Uterus (tissue), 4 donors: ENCODE data around the gene PLA2G10. TPM values are rescaled to one million over a fixed set of nuclear protein-coding genes. Genes with fewer than 3 reads are reported as not detected.
"Not testable (repeated sequence)": the region's sequence is repeated elsewhere in the genome, so short reads cannot be mapped to it uniquely, and the experiment has no call there.

Experiments used
- DNase-seq, 2 donors: peaks; one replicate each; pipeline ENCODE4 v3.0.0-alpha.2; 2019 to 2020
- H3K27ac ChIP-seq, 2 donors: fragments of 200-600 bp; sonication (generic); 1 replicate in 1 of 2; 2 replicates in 1 of 2; pipeline ENCODE4 v1.5.1; 2016 to 2018
- H3K27me3 ChIP-seq, 2 donors: fragments of 200-600 bp; sonication (generic); one replicate each; pipeline ENCODE4 v1.5.1; 2018 to 2019; ENCODE audit warnings: control low read depth in 1 of 2
- H3K36me3 ChIP-seq, 2 donors: fragments of 200-600 bp; sonication (generic); one replicate each; pipeline ENCODE4 v1.5.1; 2019; ENCODE audit warnings: control low read depth in 1 of 2
- H3K4me1 ChIP-seq, 2 donors: fragments of 200-600 bp; sonication (generic); one replicate each; pipeline ENCODE4 v1.5.1; 2018 to 2019; ENCODE audit warnings: control low read depth in 1 of 2
- H3K4me3 ChIP-seq, 2 donors: fragments of 200-600 bp; sonication (generic); 1 replicate in 1 of 2; 2 replicates in 1 of 2; pipeline ENCODE4 v1.5.1; 2018 to 2019; ENCODE audit warnings: mild to moderate bottlenecking in 1 of 2
- H3K9me3 ChIP-seq, 2 donors: fragments of 200-600 bp; sonication (generic); one replicate each; pipeline ENCODE4 v1.5.1; 2019; ENCODE audit warnings: control low read depth in 1 of 2
- CTCF ChIP-seq, 4 experiments: fragments of 200-600 bp in 2 of 4; fragments of 450-650 bp in 2 of 4; sonication (generic) in 2 of 4; IDR thresholded peaks; one replicate each; pipeline ENCODE4 v1.5.1; 2016 to 2019; ENCODE audit warnings: antibody characterized with exemption in 4 of 4, mild to moderate bottlenecking in 2 of 4, moderate library complexity in 1 of 4
- POLR2A ChIP-seq, 2 donors: fragments of 450-650 bp; IDR thresholded peaks; one replicate each; pipeline ENCODE4 v1.6.1; 2016; ENCODE audit warnings: antibody characterized with exemption in 2 of 2, mild to moderate bottlenecking in 1 of 2, moderate library complexity in 1 of 2
- intact Hi-C: fragments of 100-400 bp; cut with DNase I; formaldehyde crosslinking; loops from one replicate; pipeline ENCODE4 v1.15.1; 2023; ENCODE audit warnings: low total_unique reads
- total RNA-seq, 4 donors: library from RNA; depleted of rRNA in 3 of 4; stranded (reverse); fragments of >200 nt in 3 of 4; gene quantifications; one replicate each; pipeline versions ENCODE4 v1.1.0 to v1.2.4, GENCODE V29; 2014 to 2023
- donor health status: DM: yes; HTN: yes; CAD: no.

The PLA2G10 gene
- total RNA-seq, 4 donors from 2014 or later: not detected

DNA sequence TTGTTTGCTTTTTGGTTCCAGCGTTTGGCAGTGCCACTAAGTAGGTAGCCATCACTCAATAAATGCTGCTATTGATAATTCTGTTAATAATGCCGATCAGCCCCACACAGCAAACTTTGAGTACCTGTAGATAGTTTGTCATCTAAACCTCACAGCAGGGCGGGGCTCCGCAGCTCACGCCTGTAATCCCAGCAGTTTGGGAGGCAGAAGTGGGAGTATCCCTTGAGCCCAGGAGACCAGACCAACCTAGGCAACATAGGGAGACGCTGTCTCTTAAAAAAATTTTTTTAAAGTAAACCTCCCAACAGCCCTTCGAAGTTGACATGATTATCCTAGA, 59.8 kb downstream of the PLA2G10 start:
- Histone ChIP-seq H3K4me3 (peak overlapping the region in 1 of 2 donors; percentile 94), H3K4me1 (peaks cover 5 to 9% of the 10 kb centered on the region in 2 donors), H3K27ac (no peak overlapping the region), H3K9me3 (no peaks in the 10 kb centered on the region), H3K36me3 (no peaks in the 10 kb centered on the region), H3K27me3 (no peaks in the 10 kb centered on the region)
- DNase-seq: no peak
- TF ChIP-seq POLR2A (IDR thresholded peaks at IDR 0.05) (no peak), CTCF (IDR thresholded peaks at IDR 0.05) (no peak)
- intact Hi-C loops: no loop called here

GRCh38 chr16:14632693-14633569, 61.2 kb downstream of the PLA2G10 start, which contains the start of gene BFAR:
Gene BFAR, plus strand, starts transcription at chr16:14632951. Its CDS starts 11,396 bp downstream, at chr16:14644347.
- Histone ChIP-seq H3K27me3 (no peaks in the 10 kb centered on the region), H3K4me1 (peaks cover 5 to 15% of the 10 kb centered on the region in 2 donors), H3K4me3 (peak within 1 kb of the TSS; percentile 90 to 94), H3K27ac (peak within 1 kb of the TSS; percentile 89 to 91), H3K36me3 (no peaks in the 10 kb centered on the region), H3K9me3 (no peaks in the 10 kb centered on the region)
- peak; percentile 99 for DNase-seq
- TF ChIP-seq POLR2A (IDR thresholded peaks at IDR 0.05): peak; percentile 94 to 96
- no peak for TF ChIP-seq CTCF (IDR thresholded peaks at IDR 0.05)
- intact Hi-C loops: no loop called here

GRCh38 chr16:14630620-14631330, 63.3 kb downstream of the PLA2G10 start:
- intact Hi-C loops, H3K27me3 ChIP-seq, H3K36me3 ChIP-seq, H3K9me3 ChIP-seq: not testable (repeated sequence)
- Histone ChIP-seq H3K4me1 (peaks cover 5 to 15% of the 10 kb centered on the region in 2 donors), H3K4me3 (peak overlapping the region; percentile 88 to 96), H3K27ac (peak overlapping the region; percentile 89 to 94)
- peak in 1 of 2 donors; percentile 37 for DNase-seq

- peaks cover 5 to 12% of the 10 kb centered on the region in 2 donors for H3K4me1 ChIP-seq
- H3K4me3 ChIP-seq: peak within 1 kb of the TSS; percentile 88 to 96
- H3K36me3 ChIP-seq: no peaks in the 10 kb centered on the region
- DNase-seq: peak; percentile 97
- peak within 1 kb of the TSS; percentile 89 to 94 for H3K27ac ChIP-seq
- no peak for TF ChIP-seq CTCF (IDR thresholded peaks at IDR 0.05)
- TF ChIP-seq POLR2A (IDR thresholded peaks at IDR 0.05): peak; percentile 88 to 92
- H3K9me3 ChIP-seq: no peaks in the 10 kb centered on the region
- no peaks in the 10 kb centered on the region for H3K27me3 ChIP-seq
- intact Hi-C loops: no loop called here
Observed at GRCh38 chr16:14629919-14630619, 64.0 kb downstream of the PLA2G10 start, which contains the start of gene PARN. Gene PARN, minus strand, starts transcription at chr16:14630260. Its CDS starts 135 bp downstream, at chr16:14630125.

DNA sequence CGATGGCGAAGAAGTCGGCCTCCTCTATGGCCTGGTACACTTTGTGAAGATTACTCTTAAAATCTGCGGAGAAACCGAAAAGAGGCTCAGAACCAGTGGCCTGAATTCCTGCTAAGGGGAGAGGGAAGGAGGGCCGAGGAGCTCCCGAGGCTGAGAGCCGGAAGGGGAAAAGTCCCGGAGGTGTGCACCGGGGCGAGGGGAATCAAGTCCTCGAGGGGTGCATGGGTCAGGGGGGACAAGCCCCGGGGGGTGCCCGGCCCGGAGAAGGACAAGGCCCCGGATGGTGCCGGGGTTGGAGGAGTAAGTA, 64.5 kb downstream of the PLA2G10 start:
- TF ChIP-seq POLR2A (IDR thresholded peaks at IDR 0.05): no peak
- TF ChIP-seq CTCF (IDR thresholded peaks at IDR 0.05): no peak
- no peaks in the 10 kb centered on the region for H3K27me3 ChIP-seq
- DNase-seq: no peak
- no peaks in the 10 kb centered on the region for H3K9me3 ChIP-seq
- H3K4me1 ChIP-seq: peaks cover 5 to 7% of the 10 kb centered on the region in 2 donors
- peak overlapping the region; percentile 77 to 94 for H3K27ac ChIP-seq
- intact Hi-C loops: no loop called here
- H3K4me3 ChIP-seq: peak overlapping the region; percentile 88 to 96
- H3K36me3 ChIP-seq: no peaks in the 10 kb centered on the region
